H9 (cell line): ENCODE data around the gene VANGL2. TPM values are rescaled to one million over a fixed set of nuclear protein-coding genes. Genes with fewer than 3 reads are reported as not detected.

Experiments used
- DNase-seq: peaks from one replicate; pipeline ENCODE4 v3.0.0-alpha.2; 2017
- H2AFZ ChIP-seq: one replicate; pipeline ENCODE4 v1.6.1; 2013; ENCODE audit warnings: mild to moderate bottlenecking, low read length, control low read depth, moderate library complexity
- H2AK5ac ChIP-seq: 2 replicates; pipeline ENCODE4 v1.6.1; 2013; ENCODE audit warnings: low read length, control low read depth, mixed read lengths; ENCODE audit not compliant: insufficient read length
- H2BK120ac ChIP-seq: one replicate; pipeline ENCODE4 v1.6.1; 2013; ENCODE audit warnings: low read depth, mild to moderate bottlenecking, low read length, control low read depth, inconsistent platforms; ENCODE audit not compliant: poor library complexity, severe bottlenecking
- H2BK12ac ChIP-seq: 2 replicates; pipeline ENCODE4 v1.6.1; 2013; ENCODE audit warnings: low read length, control low read depth, mixed read lengths, low read depth; ENCODE audit not compliant: insufficient read length
- H2BK15ac ChIP-seq: 2 replicates; pipeline ENCODE4 v1.6.1; 2013; ENCODE audit warnings: low read depth, low read length, control low read depth
- H2BK20ac ChIP-seq: one replicate; pipeline ENCODE4 v1.6.1; 2013; ENCODE audit warnings: low read depth, mild to moderate bottlenecking, low read length, control low read depth, inconsistent platforms; ENCODE audit not compliant: poor library complexity, severe bottlenecking
- H2BK5ac ChIP-seq: 2 replicates; pipeline ENCODE4 v1.6.1; 2013; ENCODE audit warnings: low read length, control low read depth, mixed read lengths; ENCODE audit not compliant: insufficient read length
- H3K14ac ChIP-seq: 2 replicates; pipeline ENCODE4 v1.6.1; 2013; ENCODE audit warnings: low read length, control low read depth; ENCODE audit not compliant: insufficient read depth
- H3K18ac ChIP-seq: 2 replicates; pipeline ENCODE4 v1.6.1; 2013; ENCODE audit warnings: low read depth, mild to moderate bottlenecking, mixed read lengths, low read length, control low read depth; ENCODE audit not compliant: insufficient read length
- H3K23ac ChIP-seq: 2 replicates; pipeline ENCODE4 v1.6.1; 2013; ENCODE audit warnings: low read length, control low read depth, mixed read lengths, low read depth; ENCODE audit not compliant: insufficient read length
- H3K23me2 ChIP-seq: 2 replicates; pipeline ENCODE4 v1.6.1; 2013; ENCODE audit warnings: low read depth, mild to moderate bottlenecking, mixed read lengths, low read length, control low read depth; ENCODE audit not compliant: insufficient read length, poor library complexity, severe bottlenecking
- H3K27ac ChIP-seq: 2 replicates; pipeline ENCODE4 v1.5.1; 2013; ENCODE audit warnings: low read length, control low read depth, mixed read lengths, low read depth; ENCODE audit not compliant: insufficient read length
- H3K27me3 ChIP-seq: 2 replicates; pipeline ENCODE4 v1.6.1; 2013; ENCODE audit warnings: low read length, control low read depth, inconsistent platforms; ENCODE audit not compliant: insufficient read depth
- H3K4ac ChIP-seq: 2 replicates; pipeline ENCODE4 v1.6.1; 2013; ENCODE audit warnings: low read depth, mild to moderate bottlenecking, control low read depth, inconsistent platforms, low read length, moderate library complexity
- H3K4me1 ChIP-seq: 2 replicates; pipeline ENCODE4 v1.6.1; 2013; ENCODE audit warnings: low read length, control low read depth, inconsistent platforms; ENCODE audit not compliant: insufficient read depth
- H3K4me2 ChIP-seq: 2 replicates; pipeline ENCODE4 v1.6.1; 2013; ENCODE audit warnings: low read length, control low read depth, mixed read lengths; ENCODE audit not compliant: insufficient read length, insufficient read depth
- H3K56ac ChIP-seq: 2 replicates; pipeline ENCODE4 v1.6.1; 2013; ENCODE audit warnings: low read depth, mild to moderate bottlenecking, mixed read lengths, low read length, control low read depth; ENCODE audit not compliant: insufficient read length
- H3K79me1 ChIP-seq: 2 replicates; pipeline ENCODE4 v1.6.1; 2013; ENCODE audit warnings: low read depth, mild to moderate bottlenecking, moderate library complexity, low read length, control low read depth, inconsistent platforms; ENCODE audit not compliant: insufficient read depth, poor library complexity, severe bottlenecking
- H3K79me2 ChIP-seq: 2 replicates; pipeline ENCODE4 v1.6.1; 2013; ENCODE audit warnings: low read length, control low read depth, inconsistent platforms; ENCODE audit not compliant: insufficient read depth
- H3K9ac ChIP-seq: 2 replicates; pipeline ENCODE4 v1.6.1; 2013; ENCODE audit warnings: low read length, control low read depth, mixed read lengths; ENCODE audit not compliant: insufficient read length; ENCODE audit errors: extremely low read depth
- H3K9me3 ChIP-seq: one replicate; pipeline ENCODE4 v1.6.1; 2013; ENCODE audit warnings: low read depth, low read length, inconsistent platforms; ENCODE audit not compliant: control insufficient read depth
- H3T11ph ChIP-seq: one replicate; pipeline ENCODE4 v1.6.1; 2013; ENCODE audit warnings: mild to moderate bottlenecking, low read length, control low read depth, inconsistent platforms
- H4K20me1 ChIP-seq: one replicate; pipeline ENCODE4 v1.6.1; 2013; ENCODE audit not compliant: control insufficient read depth, insufficient read length, insufficient read depth
- H4K5ac ChIP-seq: 2 replicates; pipeline ENCODE4 v1.6.1; 2013; ENCODE audit warnings: low read depth, mild to moderate bottlenecking, mixed read lengths, low read length, control low read depth; ENCODE audit not compliant: insufficient read length
- H4K8ac ChIP-seq: replicated peaks from 2 replicates; pipeline ENCODE4 v1.6.1; 2013; ENCODE audit warnings: low read length, control low read depth, mixed read lengths, low read depth; ENCODE audit not compliant: insufficient read length
- H4K91ac ChIP-seq: 2 replicates; pipeline ENCODE4 v1.6.1; 2013; ENCODE audit warnings: low read depth, mild to moderate bottlenecking, moderate library complexity, mixed read lengths, low read length, control low read depth; ENCODE audit not compliant: insufficient read length
- H3K27ac Mint-ChIP-seq, 3 experiments: 2 replicates in 2 of 3; 3 replicates in 1 of 3; pipeline ENCODE4 v1.8.0; 2020 to 2021; ENCODE audit warnings: mixed read lengths in 3 of 3, mild to moderate bottlenecking in 1 of 3, moderate library complexity in 1 of 3
- H3K27me3 Mint-ChIP-seq: 2 replicates; pipeline ENCODE4 v1.8.0; 2021; ENCODE audit warnings: low read depth, mild to moderate bottlenecking, moderate library complexity, mixed read lengths
- H3K36me3 Mint-ChIP-seq, 3 experiments: 2 replicates in 2 of 3; 3 replicates in 1 of 3; pipeline ENCODE4 v1.8.0; 2020 to 2021; ENCODE audit warnings: low read depth in 3 of 3, mixed read lengths in 3 of 3; ENCODE audit not compliant: insufficient read depth in 1 of 3
- H3K4me1 Mint-ChIP-seq, 2 experiments: 2 replicates each; pipeline ENCODE4 v1.8.0; 2020; ENCODE audit warnings: mixed read lengths in 2 of 2
- H3K4me3 Mint-ChIP-seq, 2 experiments: 2 replicates in 1 of 2; 3 replicates in 1 of 2; pipeline ENCODE4 v1.8.0; 2020 to 2021; ENCODE audit warnings: mild to moderate bottlenecking in 2 of 2, mixed read lengths in 2 of 2, moderate library complexity in 1 of 2
- H3K9me3 Mint-ChIP-seq, 2 experiments: 2 replicates in 1 of 2; 3 replicates in 1 of 2; pipeline ENCODE4 v1.8.0; 2020; ENCODE audit warnings: mild to moderate bottlenecking in 2 of 2, mixed read lengths in 2 of 2, moderate library complexity in 1 of 2
- WGBS: extraction: QIAGEN DNeasy Blood & Tissue Kit; methylation state at CpG from one replicate; pipeline ENCODE4 v1.1.7; 2013; ENCODE audit warnings: missing lambda C conversion rate, low lambda C conversion rate, mixed read lengths; ENCODE audit not compliant: insufficient read length; ENCODE audit errors: extremely low coverage; 5-methylcytosine and 5-hydroxymethylcytosine counted together
- total RNA-seq: library from RNA; stranded (reverse); gene quantifications from 2 replicates; pipeline ENCODE4 v1.2.1, GENCODE V29; 2021
- TF ChIP-seq, protein P1 (sequence below): fragments of 200-600 bp; sonication (generic); conservative IDR thresholded peaks from 3 replicates; pipeline ENCODE4 v1.8.0; 2021; ENCODE audit warnings: antibody characterized with exemption, mild to moderate bottlenecking

The VANGL2 gene
- total RNA-seq, 1 experiment from 2014 or later, result 58.5 TPM

DNA sequence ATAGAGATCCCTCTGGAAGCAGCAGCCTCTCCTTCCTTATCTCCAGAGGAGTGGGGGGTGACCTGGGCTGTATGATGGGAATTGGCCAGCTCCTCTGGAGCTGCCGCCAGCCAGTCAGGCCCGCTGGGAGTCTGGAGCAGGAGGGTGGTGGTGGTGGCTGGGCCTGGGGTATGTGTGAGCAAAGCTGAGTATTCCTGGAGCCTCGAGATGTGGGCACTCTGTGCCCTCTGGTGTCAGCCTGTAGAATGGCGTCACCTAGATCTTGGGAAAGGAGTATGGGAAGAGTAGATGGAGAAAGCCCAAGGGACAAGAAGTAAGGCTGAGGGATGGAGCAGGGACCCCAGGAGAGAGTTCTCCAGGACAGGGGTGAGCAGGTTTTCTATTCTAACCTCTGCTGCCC lies 16.0 kb downstream of the VANGL2 start:
- Histone ChIP-seq H4K91ac (no peak overlapping the region), H2BK12ac (no peak overlapping the region), H3K4me1 (no peaks in the 10 kb centered on the region), H3K27ac (no peak overlapping the region), H3K9me3 (no peaks in the 10 kb centered on the region), H3K9ac (no peak overlapping the region), H3K4me2 (no peak overlapping the region), H3K79me1 (peaks cover 2% of the 10 kb centered on the region), H3K14ac (no peak overlapping the region), H2BK15ac (no peak overlapping the region), H3K56ac (no peak overlapping the region), H3K23ac (no peak overlapping the region), H3K79me2 (peaks cover 3% of the 10 kb centered on the region; the same call in 1 of the 2 replicates), H2AFZ (no peak overlapping the region), H4K5ac (no peak overlapping the region), H3K18ac (no peak overlapping the region), H2BK20ac (no peak overlapping the region), H4K20me1 (peaks cover under 1% of the 10 kb centered on the region), H3K23me2 (no peaks in the 10 kb centered on the region), H3T11ph (no peak overlapping the region), H2BK5ac (no peak overlapping the region), H2AK5ac (no peak overlapping the region), H2BK120ac (no peak overlapping the region), H3K27me3 (no peaks in the 10 kb centered on the region), H3K4ac (no peak overlapping the region), H4K8ac (no peak overlapping the region)
- no CpG with 5 or more reads among the region's 4 CpGs for WGBS
- TF ChIP-seq, protein P1, sequence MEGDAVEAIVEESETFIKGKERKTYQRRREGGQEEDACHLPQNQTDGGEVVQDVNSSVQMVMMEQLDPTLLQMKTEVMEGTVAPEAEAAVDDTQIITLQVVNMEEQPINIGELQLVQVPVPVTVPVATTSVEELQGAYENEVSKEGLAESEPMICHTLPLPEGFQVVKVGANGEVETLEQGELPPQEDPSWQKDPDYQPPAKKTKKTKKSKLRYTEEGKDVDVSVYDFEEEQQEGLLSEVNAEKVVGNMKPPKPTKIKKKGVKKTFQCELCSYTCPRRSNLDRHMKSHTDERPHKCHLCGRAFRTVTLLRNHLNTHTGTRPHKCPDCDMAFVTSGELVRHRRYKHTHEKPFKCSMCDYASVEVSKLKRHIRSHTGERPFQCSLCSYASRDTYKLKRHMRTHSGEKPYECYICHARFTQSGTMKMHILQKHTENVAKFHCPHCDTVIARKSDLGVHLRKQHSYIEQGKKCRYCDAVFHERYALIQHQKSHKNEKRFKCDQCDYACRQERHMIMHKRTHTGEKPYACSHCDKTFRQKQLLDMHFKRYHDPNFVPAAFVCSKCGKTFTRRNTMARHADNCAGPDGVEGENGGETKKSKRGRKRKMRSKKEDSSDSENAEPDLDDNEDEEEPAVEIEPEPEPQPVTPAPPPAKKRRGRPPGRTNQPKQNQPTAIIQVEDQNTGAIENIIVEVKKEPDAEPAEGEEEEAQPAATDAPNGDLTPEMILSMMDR, result peak; percentile 64
- Mint-ChIP-seq H3K27ac (peak overlapping the region in 1 of 3 experiments; percentile 65; a peak in 2 of 7 replicates), H3K9me3 (no peaks in the 10 kb centered on the region), H3K4me3 (no peak overlapping the region), H3K4me1 (peaks cover 17 to 21% of the 10 kb centered on the region in 2 experiments), H3K27me3 (no peaks in the 10 kb centered on the region), H3K36me3 (peaks cover 28 to 57% (median 45%) of the 10 kb centered on the region in 3 experiments; a peak in 6 of 7 replicates)
- DNase-seq, result peak; percentile 71
